Trophoblast cell (in vitro differentiated cells and primary cell): Measurements from ENCODE around the gene RXRG.

Experiments used
- DNase-seq, 2 donors: peaks; one replicate each; pipeline ENCODE4 v3.0.0-alpha.2; 2016
- H2AFZ ChIP-seq: 2 replicates; pipeline ENCODE4 v1.6.1; 2013; ENCODE audit warnings: low read length, moderate library complexity, mild to moderate bottlenecking; ENCODE audit not compliant: insufficient read depth, poor library complexity
- H2AK5ac ChIP-seq: 2 replicates; pipeline ENCODE4 v1.6.1; 2013; ENCODE audit warnings: mild to moderate bottlenecking, low read length
- H2BK120ac ChIP-seq: 2 replicates; pipeline ENCODE4 v1.6.1; 2013; ENCODE audit warnings: low read length, mild to moderate bottlenecking, moderate library complexity; ENCODE audit not compliant: insufficient read depth, poor library complexity
- H2BK12ac ChIP-seq: 2 replicates; pipeline ENCODE4 v1.6.1; 2013; ENCODE audit warnings: mild to moderate bottlenecking, low read length, moderate library complexity
- H2BK5ac ChIP-seq: 2 replicates; pipeline ENCODE4 v1.6.1; 2013; ENCODE audit warnings: low read length, low read depth, moderate library complexity, mild to moderate bottlenecking; ENCODE audit not compliant: poor library complexity
- H3K14ac ChIP-seq: 2 replicates; pipeline ENCODE4 v1.6.1; 2013; ENCODE audit warnings: mild to moderate bottlenecking, low read length
- H3K18ac ChIP-seq: 2 replicates; pipeline ENCODE4 v1.6.1; 2013; ENCODE audit warnings: mild to moderate bottlenecking, low read length
- H3K23ac ChIP-seq: 2 replicates; pipeline ENCODE4 v1.6.1; 2013; ENCODE audit warnings: low read length
- H3K27ac ChIP-seq: 2 replicates; pipeline ENCODE4 v1.5.1; 2013; ENCODE audit warnings: low read depth, mild to moderate bottlenecking, inconsistent platforms, low read length, moderate library complexity
- H3K27me3 ChIP-seq: 2 replicates; pipeline ENCODE4 v1.6.1; 2013; ENCODE audit warnings: inconsistent platforms, mild to moderate bottlenecking, low read length, moderate library complexity; ENCODE audit not compliant: insufficient read depth
- H3K36me3 ChIP-seq, 2 experiments: 1 replicate in 1 of 2; 2 replicates in 1 of 2; pipeline ENCODE4 v1.6.1; 2013; ENCODE audit warnings: low read length in 2 of 2, mild to moderate bottlenecking in 2 of 2, moderate library complexity in 1 of 2; ENCODE audit not compliant: insufficient read depth in 2 of 2, control insufficient read depth in 1 of 2
- H3K4ac ChIP-seq: 2 replicates; pipeline ENCODE4 v1.6.1; 2013; ENCODE audit warnings: low read depth, mild to moderate bottlenecking, low read length, moderate library complexity
- H3K4me1 ChIP-seq, 2 experiments: 1 replicate in 1 of 2; 2 replicates in 1 of 2; pipeline ENCODE4 v1.6.1; 2013; ENCODE audit warnings: low read length in 2 of 2, mild to moderate bottlenecking in 2 of 2, moderate library complexity in 1 of 2; ENCODE audit not compliant: insufficient read depth in 2 of 2, control insufficient read depth in 1 of 2
- H3K4me2 ChIP-seq: 2 replicates; pipeline ENCODE4 v1.6.1; 2013; ENCODE audit warnings: inconsistent platforms, mild to moderate bottlenecking, low read length, moderate library complexity
- H3K4me3 ChIP-seq: 2 replicates; pipeline ENCODE4 v1.5.1; 2013; ENCODE audit warnings: mild to moderate bottlenecking, low read depth, low read length, inconsistent platforms
- H3K79me1 ChIP-seq: one replicate; pipeline ENCODE4 v1.6.1; 2013; ENCODE audit warnings: low read length
- H3K79me2 ChIP-seq: 2 replicates; pipeline ENCODE4 v1.6.1; 2013; ENCODE audit warnings: low read length, mild to moderate bottlenecking; ENCODE audit not compliant: control insufficient read depth, insufficient read depth, poor library complexity
- H3K9ac ChIP-seq: 2 replicates; pipeline ENCODE4 v1.6.1; 2013; ENCODE audit warnings: mild to moderate bottlenecking, low read length
- H3K9me3 ChIP-seq: 2 replicates; pipeline ENCODE4 v1.6.1; 2013; ENCODE audit warnings: low read depth, mild to moderate bottlenecking, control low read depth, inconsistent platforms, low read length; ENCODE audit not compliant: insufficient read depth
- H4K12ac ChIP-seq: 2 replicates; pipeline ENCODE4 v1.6.1; 2013; ENCODE audit warnings: low read depth, mild to moderate bottlenecking, low read length, moderate library complexity
- H4K8ac ChIP-seq: 2 replicates; pipeline ENCODE4 v1.6.1; 2013; ENCODE audit warnings: low read depth, mild to moderate bottlenecking, low read length, moderate library complexity
- H4K91ac ChIP-seq: one replicate; pipeline ENCODE4 v1.6.1; 2013; ENCODE audit warnings: low read depth, mild to moderate bottlenecking, low read length, moderate library complexity
- WGBS: extraction: QIAGEN DNeasy Blood & Tissue Kit; methylation state at CpG from one replicate; pipeline ENCODE4 v1.1.7; 2013; ENCODE audit warnings: missing lambda C conversion rate; ENCODE audit not compliant: insufficient read length, insufficient coverage; ENCODE audit errors: extremely low coverage; 5-methylcytosine and 5-hydroxymethylcytosine counted together

RXRG gene

GRCh38 chr1:165445388-165445787 lies 462 bp upstream of the RXRG start:
- Histone ChIP-seq H2BK5ac (no peak overlapping the region), H3K27me3 (peaks cover 31% of the 10 kb centered on the region), H3K27ac (no peak overlapping the region), H3K18ac (no peak overlapping the region), H3K4me3 (no peak overlapping the region), H3K9me3 (no peaks in the 10 kb centered on the region), H3K4me2 (no peak overlapping the region), H2BK120ac (no peak overlapping the region), H3K36me3 (no peaks in the 10 kb centered on the region), H3K79me2 (no peaks in the 10 kb centered on the region), H3K14ac (no peak overlapping the region), H3K79me1 (no peaks in the 10 kb centered on the region), H3K9ac (no peak overlapping the region), H3K4ac (no peak overlapping the region), H4K8ac (no peak overlapping the region), H3K4me1 (no peaks in the 10 kb centered on the region), H2BK12ac (no peak overlapping the region), H4K12ac (no peak overlapping the region), H4K91ac (no peak overlapping the region), H2AK5ac (no peak overlapping the region), H2AFZ (no peak overlapping the region), H3K23ac (no peak overlapping the region)
- no CpG with 5 or more reads among the region's 4 CpGs for WGBS
- DNase-seq: no peak

- H4K8ac ChIP-seq: no peak overlapping the region
- H3K9me3 ChIP-seq: no peaks in the 10 kb centered on the region
- H3K27me3 ChIP-seq: peaks cover 31% of the 10 kb centered on the region
- H2AFZ ChIP-seq: no peak overlapping the region
- no peak overlapping the region for H3K14ac ChIP-seq
- no peak overlapping the region for H3K27ac ChIP-seq
- no peaks in the 10 kb centered on the region for H3K79me2 ChIP-seq
- no peak overlapping the region for H4K91ac ChIP-seq
- H2AK5ac ChIP-seq: no peak overlapping the region
- no peak overlapping the region for H2BK12ac ChIP-seq
- no peaks in the 10 kb centered on the region for H3K36me3 ChIP-seq
- no peak overlapping the region for H3K18ac ChIP-seq
- no peak overlapping the region for H3K23ac ChIP-seq
- WGBS: no CpG with 5 or more reads among the region's 8 CpGs
- H3K4ac ChIP-seq: no peak overlapping the region
- H3K4me1 ChIP-seq: no peaks in the 10 kb centered on the region
- no peak overlapping the region for H4K12ac ChIP-seq
- no peak overlapping the region for H3K4me3 ChIP-seq
- no peak for DNase-seq
- no peak overlapping the region for H2BK5ac ChIP-seq
- H3K9ac ChIP-seq: no peak overlapping the region
- H3K79me1 ChIP-seq: no peaks in the 10 kb centered on the region
- no peak overlapping the region for H3K4me2 ChIP-seq
- H2BK120ac ChIP-seq: no peak overlapping the region
Observed at GRCh38 chr1:165443539-165444311, 1.2 kb downstream of the RXRG start.

- Histone ChIP-seq H3K18ac (no peak overlapping the region), H3K79me2 (no peaks in the 10 kb centered on the region), H2BK5ac (no peak overlapping the region), H3K27ac (no peak overlapping the region), H3K27me3 (peaks cover 31% of the 10 kb centered on the region), H3K79me1 (no peaks in the 10 kb centered on the region), H4K91ac (no peak overlapping the region), H2BK120ac (no peak overlapping the region), H4K8ac (no peak overlapping the region), H3K36me3 (no peaks in the 10 kb centered on the region), H4K12ac (no peak overlapping the region), H3K4me1 (no peaks in the 10 kb centered on the region), H3K14ac (no peak overlapping the region), H2AFZ (no peak overlapping the region), H2AK5ac (no peak overlapping the region), H3K9me3 (no peaks in the 10 kb centered on the region), H3K4ac (no peak overlapping the region), H3K9ac (no peak overlapping the region), H3K4me2 (no peak overlapping the region), H3K23ac (no peak overlapping the region), H2BK12ac (no peak overlapping the region), H3K4me3 (no peak overlapping the region)
- no peak for DNase-seq
Observed at GRCh38 chr1:165442653-165443052, 2.3 kb downstream of the RXRG start.

GRCh38 chr1:165442053-165442452 lies 2.9 kb downstream of the RXRG start:
- no peak overlapping the region for H3K4me3 ChIP-seq
- no peak overlapping the region for H4K8ac ChIP-seq
- H4K91ac ChIP-seq: no peak overlapping the region
- no peak overlapping the region for H3K27ac ChIP-seq
- H3K4ac ChIP-seq: no peak overlapping the region
- no peak overlapping the region for H3K14ac ChIP-seq
- H3K18ac ChIP-seq: no peak overlapping the region
- H3K27me3 ChIP-seq: peaks cover 31% of the 10 kb centered on the region
- no peak overlapping the region for H4K12ac ChIP-seq
- no peak overlapping the region for H2AFZ ChIP-seq
- H3K4me2 ChIP-seq: no peak overlapping the region
- no peaks in the 10 kb centered on the region for H3K79me1 ChIP-seq
- no peak for DNase-seq
- no peak overlapping the region for H2AK5ac ChIP-seq
- H3K36me3 ChIP-seq: no peaks in the 10 kb centered on the region
- H2BK5ac ChIP-seq: no peak overlapping the region
- H3K23ac ChIP-seq: no peak overlapping the region
- H2BK120ac ChIP-seq: no peak overlapping the region
- WGBS: no CpG with 5 or more reads among the region's 3 CpGs
- H3K9ac ChIP-seq: no peak overlapping the region
- H3K79me2 ChIP-seq: no peaks in the 10 kb centered on the region
- no peak overlapping the region for H2BK12ac ChIP-seq
- no peaks in the 10 kb centered on the region for H3K9me3 ChIP-seq
- no peaks in the 10 kb centered on the region for H3K4me1 ChIP-seq
